Stomach (tissue), 4 donors: ENCODE data around the gene COPG1.

Experiments used
- EP300 ChIP-seq: sonication (generic); formaldehyde crosslinking; IDR thresholded peaks from one replicate; pipeline ENCODE4 v1.6.1; 2017; ENCODE audit warnings: antibody characterized with exemption
- TF ChIP-seq, protein P1 (sequence below), 7 experiments: fragments of 450-650 bp in 4 of 7; fragments of 200-600 bp in 3 of 7; sonication (generic) in 3 of 7; IDR thresholded peaks; one replicate each; pipeline ENCODE4 v1.5.1; 2016 to 2019; ENCODE audit warnings: antibody characterized with exemption in 7 of 7, control low read depth in 2 of 7, mild to moderate bottlenecking in 1 of 7

DNA sequence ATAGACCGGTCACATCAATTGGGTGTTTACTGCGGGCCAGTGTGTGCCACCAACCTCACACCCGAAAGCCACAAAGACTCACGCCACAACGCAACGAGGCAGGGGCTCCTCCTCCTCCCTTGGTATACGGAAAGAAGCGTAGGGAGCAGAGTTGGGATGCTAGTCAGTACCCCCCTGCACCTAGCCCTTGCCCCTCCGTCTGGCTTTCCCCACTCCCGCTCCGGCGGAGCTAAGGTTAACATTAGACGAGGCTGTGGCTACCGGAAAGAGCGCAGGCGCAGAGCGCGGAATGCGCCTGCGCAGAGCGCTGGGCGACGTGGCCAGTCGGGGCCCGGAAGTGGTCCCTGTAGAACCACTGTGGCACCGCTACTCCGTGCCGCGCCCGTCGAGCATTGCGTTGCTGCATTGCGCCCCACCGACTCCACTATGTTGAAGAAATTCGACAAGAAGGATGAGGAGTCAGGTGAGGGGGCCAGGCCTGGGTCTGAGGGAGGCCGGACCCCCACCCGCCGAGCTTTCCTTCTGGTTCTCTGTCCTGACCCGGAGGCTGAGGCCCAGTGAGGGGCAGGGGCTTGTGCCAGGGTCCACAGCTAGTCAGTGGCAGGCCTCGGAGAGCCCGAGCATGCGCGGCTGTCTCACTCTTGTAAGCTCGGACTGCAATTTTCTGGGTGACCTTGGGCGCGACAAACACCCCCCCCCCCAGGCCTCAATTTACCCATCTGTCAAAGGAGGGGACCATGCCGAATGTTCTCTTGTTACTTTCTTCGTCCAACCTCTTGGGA, at the start of gene COPG1:
- TF ChIP-seq, protein P1, sequence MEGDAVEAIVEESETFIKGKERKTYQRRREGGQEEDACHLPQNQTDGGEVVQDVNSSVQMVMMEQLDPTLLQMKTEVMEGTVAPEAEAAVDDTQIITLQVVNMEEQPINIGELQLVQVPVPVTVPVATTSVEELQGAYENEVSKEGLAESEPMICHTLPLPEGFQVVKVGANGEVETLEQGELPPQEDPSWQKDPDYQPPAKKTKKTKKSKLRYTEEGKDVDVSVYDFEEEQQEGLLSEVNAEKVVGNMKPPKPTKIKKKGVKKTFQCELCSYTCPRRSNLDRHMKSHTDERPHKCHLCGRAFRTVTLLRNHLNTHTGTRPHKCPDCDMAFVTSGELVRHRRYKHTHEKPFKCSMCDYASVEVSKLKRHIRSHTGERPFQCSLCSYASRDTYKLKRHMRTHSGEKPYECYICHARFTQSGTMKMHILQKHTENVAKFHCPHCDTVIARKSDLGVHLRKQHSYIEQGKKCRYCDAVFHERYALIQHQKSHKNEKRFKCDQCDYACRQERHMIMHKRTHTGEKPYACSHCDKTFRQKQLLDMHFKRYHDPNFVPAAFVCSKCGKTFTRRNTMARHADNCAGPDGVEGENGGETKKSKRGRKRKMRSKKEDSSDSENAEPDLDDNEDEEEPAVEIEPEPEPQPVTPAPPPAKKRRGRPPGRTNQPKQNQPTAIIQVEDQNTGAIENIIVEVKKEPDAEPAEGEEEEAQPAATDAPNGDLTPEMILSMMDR (IDR thresholded peaks at IDR 0.05): no peak
- TF ChIP-seq EP300: no peak
